Measurements from ENCODE around the gene CHURC1. TPM values are rescaled to one million over a fixed set of nuclear protein-coding genes. Genes with fewer than 3 reads are reported as not detected.

Gene CHURC1
- polyA plus RNA-seq, 1 of the 3 experiments (the other 2 are of a cell fraction) = 66.8 TPM

GRCh38 chr14:64944041-64944440, 29.8 kb downstream of the CHURC1 start:
- no peak overlapping the region for H3K27ac ChIP-seq (ENCODE audit: low read depth in 2 of 2, low read length in 1 of 2)
- CTCF ChIA-PET = interaction anchor here (1.0 kb wide), 1 partner anchor 52 kb away, joined by 4 read pairs; no protein-coding TSS in a partner anchor

DNA sequence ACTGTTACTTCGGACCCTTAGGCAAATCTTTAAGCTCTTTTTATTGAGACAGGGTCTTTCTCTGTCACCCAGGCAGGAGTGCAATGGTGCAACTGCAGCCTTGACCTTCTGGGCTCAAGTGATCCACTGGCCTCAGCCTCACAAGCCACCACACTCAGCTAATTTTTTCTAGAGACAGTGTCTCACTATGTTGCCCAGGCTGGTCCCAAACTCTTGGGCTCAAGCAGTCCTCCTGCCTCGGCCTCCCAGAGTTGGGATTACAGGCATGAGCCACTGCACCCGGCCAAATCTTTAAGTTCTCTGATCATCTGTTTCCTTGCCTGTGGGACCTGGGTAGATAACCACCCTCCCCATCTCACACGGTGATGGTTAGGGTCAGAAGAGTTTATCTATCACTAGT, 30.6 kb downstream of the CHURC1 start:
- POLR2A ChIA-PET = no interaction called here
- TF ChIP-seq, protein P1, sequence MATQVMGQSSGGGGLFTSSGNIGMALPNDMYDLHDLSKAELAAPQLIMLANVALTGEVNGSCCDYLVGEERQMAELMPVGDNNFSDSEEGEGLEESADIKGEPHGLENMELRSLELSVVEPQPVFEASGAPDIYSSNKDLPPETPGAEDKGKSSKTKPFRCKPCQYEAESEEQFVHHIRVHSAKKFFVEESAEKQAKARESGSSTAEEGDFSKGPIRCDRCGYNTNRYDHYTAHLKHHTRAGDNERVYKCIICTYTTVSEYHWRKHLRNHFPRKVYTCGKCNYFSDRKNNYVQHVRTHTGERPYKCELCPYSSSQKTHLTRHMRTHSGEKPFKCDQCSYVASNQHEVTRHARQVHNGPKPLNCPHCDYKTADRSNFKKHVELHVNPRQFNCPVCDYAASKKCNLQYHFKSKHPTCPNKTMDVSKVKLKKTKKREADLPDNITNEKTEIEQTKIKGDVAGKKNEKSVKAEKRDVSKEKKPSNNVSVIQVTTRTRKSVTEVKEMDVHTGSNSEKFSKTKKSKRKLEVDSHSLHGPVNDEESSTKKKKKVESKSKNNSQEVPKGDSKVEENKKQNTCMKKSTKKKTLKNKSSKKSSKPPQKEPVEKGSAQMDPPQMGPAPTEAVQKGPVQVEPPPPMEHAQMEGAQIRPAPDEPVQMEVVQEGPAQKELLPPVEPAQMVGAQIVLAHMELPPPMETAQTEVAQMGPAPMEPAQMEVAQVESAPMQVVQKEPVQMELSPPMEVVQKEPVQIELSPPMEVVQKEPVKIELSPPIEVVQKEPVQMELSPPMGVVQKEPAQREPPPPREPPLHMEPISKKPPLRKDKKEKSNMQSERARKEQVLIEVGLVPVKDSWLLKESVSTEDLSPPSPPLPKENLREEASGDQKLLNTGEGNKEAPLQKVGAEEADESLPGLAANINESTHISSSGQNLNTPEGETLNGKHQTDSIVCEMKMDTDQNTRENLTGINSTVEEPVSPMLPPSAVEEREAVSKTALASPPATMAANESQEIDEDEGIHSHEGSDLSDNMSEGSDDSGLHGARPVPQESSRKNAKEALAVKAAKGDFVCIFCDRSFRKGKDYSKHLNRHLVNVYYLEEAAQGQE (IDR thresholded peaks at IDR 0.05; ENCODE audit: low read depth, low read length) = no peak
- no peak for TF ChIP-seq CTCF (IDR thresholded peaks at IDR 0.05)
- TF ChIP-seq FOXJ3 (CRISPR knock-in tag; IDR thresholded peaks at IDR 0.05) = no peak
- no peak for TF ChIP-seq JUND (IDR thresholded peaks at IDR 0.05)
- TF ChIP-seq EZH2phosphoT487 (IDR thresholded peaks at IDR 0.05; ENCODE audit: borderline replicate concordance, low read depth) = no peak
- TF ChIP-seq ELF1 (IDR thresholded peaks at IDR 0.05) = no peak
- TF ChIP-seq RCOR1 (IDR thresholded peaks at IDR 0.05; ENCODE audit: low read length) = no peak
- TF ChIP-seq IRF3 (IDR thresholded peaks at IDR 0.05; ENCODE audit: low read depth, low read length) = no peak
- no peak for TF ChIP-seq TAF1 (IDR thresholded peaks at IDR 0.05; ENCODE audit: borderline replicate concordance, low read depth, low read length)
- no peak for TF ChIP-seq POLR2AphosphoS5 (IDR thresholded peaks at IDR 0.05; ENCODE audit: low read depth, low read length)
- no peak for TF ChIP-seq MAX (IDR thresholded peaks at IDR 0.05; ENCODE audit: low read depth)
- TF ChIP-seq GATA2 (CRISPR knock-in tag; IDR thresholded peaks at IDR 0.05) = no peak
- TF ChIP-seq ZBTB33 (IDR thresholded peaks at IDR 0.05; ENCODE audit: borderline replicate concordance, low read depth) = no peak

More at GRCh38 chr14:64944041-64944440, 29.8 kb downstream of the CHURC1 start:
- Histone ChIP-seq H3K27me3 (ENCODE audit: insufficient read depth) (no peaks in the 10 kb centered on the region), H2AFZ (ENCODE audit: low read depth) (no peak overlapping the region), H3K9ac (no peak overlapping the region), H3K36me3 (replicated peaks in 1 of 2; ENCODE audit: control insufficient read depth in 1 of 2, insufficient read depth in 2 of 2, low read length in 1 of 2) (peaks cover 0 to 28% of the 10 kb centered on the region in 2 experiments), H3K4me1 (ENCODE audit: control insufficient read depth in 1 of 2, insufficient read depth in 2 of 2, low read depth in 1 of 2, low read length in 1 of 2) (no peaks in the 10 kb centered on the region), H4K20me1 (ENCODE audit: insufficient read depth) (no peaks in the 10 kb centered on the region), H3K79me2 (ENCODE audit: insufficient read depth) (no peaks in the 10 kb centered on the region), H3K9me2 (no peaks in the 10 kb centered on the region), H3K9me3 (no peaks in the 10 kb centered on the region), H3K4me2 (no peak overlapping the region), H3K4me3 (ENCODE audit: low read depth in 2 of 2, low read length in 1 of 2) (no peak overlapping the region), H3F3A (replicated peaks; ENCODE audit: insufficient read depth) (no peaks in the 10 kb centered on the region)
- no peak for TF ChIP-seq PBX3 (IDR thresholded peaks at IDR 0.05)
- no peak for TF ChIP-seq EZH2phosphoT487 (IDR thresholded peaks at IDR 0.05; ENCODE audit: borderline replicate concordance, low read depth)
- TF ChIP-seq FOXJ3 (CRISPR knock-in tag; IDR thresholded peaks at IDR 0.05) = no peak
- TF ChIP-seq MEF2A (IDR thresholded peaks at IDR 0.05; ENCODE audit: borderline replicate concordance, low read depth) = no peak
- TF ChIP-seq EP300 (IDR thresholded peaks at IDR 0.05; ENCODE audit: borderline replicate concordance in 1 of 2, low read depth in 1 of 2, low read length in 1 of 2) = no peak
- no peak for TF ChIP-seq CHD2 (IDR thresholded peaks at IDR 0.05; ENCODE audit: low read length, partially characterized antibody)
- TF ChIP-seq SIN3A (IDR thresholded peaks at IDR 0.05; ENCODE audit: borderline replicate concordance, low read depth, low read length) = no peak
- 100% methylated on average over 1 of the region's 2 CpGs for WGBS (ENCODE audit: low lambda C conversion rate)
- POLR2A ChIA-PET = no interaction called here
- DNase-seq = no peak

More for the DNA sequence above, 30.6 kb downstream of the CHURC1 start:
- Histone ChIP-seq H3K4me3 (ENCODE audit: low read depth in 2 of 2, low read length in 1 of 2) (no peak overlapping the region), H3K27me3 (ENCODE audit: insufficient read depth) (no peaks in the 10 kb centered on the region), H3F3A (replicated peaks; ENCODE audit: insufficient read depth) (no peaks in the 10 kb centered on the region), H3K9me2 (no peaks in the 10 kb centered on the region), H3K9ac (no peak overlapping the region), H3K4me2 (no peak overlapping the region), H3K36me3 (replicated peaks in 1 of 2; ENCODE audit: control insufficient read depth in 1 of 2, insufficient read depth in 2 of 2, low read length in 1 of 2) (peaks cover 0 to 28% of the 10 kb centered on the region in 2 experiments), H3K4me1 (ENCODE audit: control insufficient read depth in 1 of 2, insufficient read depth in 2 of 2, low read depth in 1 of 2, low read length in 1 of 2) (no peaks in the 10 kb centered on the region), H3K9me3 (no peaks in the 10 kb centered on the region), H3K79me2 (ENCODE audit: insufficient read depth) (no peaks in the 10 kb centered on the region), H2AFZ (ENCODE audit: low read depth) (no peak overlapping the region), H3K27ac (ENCODE audit: low read depth in 2 of 2, low read length in 1 of 2) (no peak overlapping the region), H4K20me1 (ENCODE audit: insufficient read depth) (no peaks in the 10 kb centered on the region)
- 97% methylated on average over 4 of the region's 4 CpGs for WGBS (ENCODE audit: low lambda C conversion rate)
- CTCF ChIA-PET = no interaction called here
- DNase-seq = no peak

Data from SK-N-SH (cell line).